ENCODE measurements around the gene NR2F6. TPM values are rescaled to one million over a fixed set of nuclear protein-coding genes. Genes with fewer than 3 reads are reported as not detected.

The NR2F6 gene
- total RNA-seq, 1 experiment from 2014 or later, result 32.8 TPM

GRCh38 chr19:17215127-17215971 lies 30.4 kb downstream of the NR2F6 start, which contains the start of gene USE1:
TSS of gene USE1 (plus strand) at chr19:17215357. CDS start at chr19:17215406, 49 bp downstream.
- Mint-ChIP-seq H3K9me3 (ENCODE audit: unreplicated experiment) (no peaks in the 10 kb centered on the region), H3K4me3 (ENCODE audit: unreplicated experiment) (peak within 1 kb of the TSS; percentile 80), H3K4me1 (ENCODE audit: insufficient read depth, unreplicated experiment) (no peaks in the 10 kb centered on the region), H3K27me3 (ENCODE audit: insufficient read depth, unreplicated experiment) (no peaks in the 10 kb centered on the region), H3K36me3 (ENCODE audit: insufficient read depth, unreplicated experiment) (peaks cover 50% of the 10 kb centered on the region), H3K27ac (ENCODE audit: low read depth, unreplicated experiment) (peak within 1 kb of the TSS; percentile 98)
- TF ChIP-seq, protein P1, sequence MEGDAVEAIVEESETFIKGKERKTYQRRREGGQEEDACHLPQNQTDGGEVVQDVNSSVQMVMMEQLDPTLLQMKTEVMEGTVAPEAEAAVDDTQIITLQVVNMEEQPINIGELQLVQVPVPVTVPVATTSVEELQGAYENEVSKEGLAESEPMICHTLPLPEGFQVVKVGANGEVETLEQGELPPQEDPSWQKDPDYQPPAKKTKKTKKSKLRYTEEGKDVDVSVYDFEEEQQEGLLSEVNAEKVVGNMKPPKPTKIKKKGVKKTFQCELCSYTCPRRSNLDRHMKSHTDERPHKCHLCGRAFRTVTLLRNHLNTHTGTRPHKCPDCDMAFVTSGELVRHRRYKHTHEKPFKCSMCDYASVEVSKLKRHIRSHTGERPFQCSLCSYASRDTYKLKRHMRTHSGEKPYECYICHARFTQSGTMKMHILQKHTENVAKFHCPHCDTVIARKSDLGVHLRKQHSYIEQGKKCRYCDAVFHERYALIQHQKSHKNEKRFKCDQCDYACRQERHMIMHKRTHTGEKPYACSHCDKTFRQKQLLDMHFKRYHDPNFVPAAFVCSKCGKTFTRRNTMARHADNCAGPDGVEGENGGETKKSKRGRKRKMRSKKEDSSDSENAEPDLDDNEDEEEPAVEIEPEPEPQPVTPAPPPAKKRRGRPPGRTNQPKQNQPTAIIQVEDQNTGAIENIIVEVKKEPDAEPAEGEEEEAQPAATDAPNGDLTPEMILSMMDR (IDR thresholded peaks at IDR 0.05; ENCODE audit: unreplicated experiment), result no peak
- intact Hi-C loops (cut with micrococcal nuclease), result no loop called here
- peak; percentile 95 for DNase-seq (ENCODE audit: unreplicated experiment)
- ChIA-PET CTCF (interaction anchor here (0.5 to 1.1 kb wide), 7 partner anchors 11 to 1107 kb away, joined by 3 to 4 read pairs (median 3); partner anchors contain the start of genes HAUS8, MYO9B and OCEL1), POLR2A (interaction anchor here (0.6 to 2.7 kb wide), 20 partner anchors 8 to 1835 kb away, joined by 3 to 36 read pairs (median 4); partner anchors contain the start of genes AKAP8, BABAM1, DDA1 and MRPL34)
- no TSS peak for BruUV-seq (replicated peaks)

DNA sequence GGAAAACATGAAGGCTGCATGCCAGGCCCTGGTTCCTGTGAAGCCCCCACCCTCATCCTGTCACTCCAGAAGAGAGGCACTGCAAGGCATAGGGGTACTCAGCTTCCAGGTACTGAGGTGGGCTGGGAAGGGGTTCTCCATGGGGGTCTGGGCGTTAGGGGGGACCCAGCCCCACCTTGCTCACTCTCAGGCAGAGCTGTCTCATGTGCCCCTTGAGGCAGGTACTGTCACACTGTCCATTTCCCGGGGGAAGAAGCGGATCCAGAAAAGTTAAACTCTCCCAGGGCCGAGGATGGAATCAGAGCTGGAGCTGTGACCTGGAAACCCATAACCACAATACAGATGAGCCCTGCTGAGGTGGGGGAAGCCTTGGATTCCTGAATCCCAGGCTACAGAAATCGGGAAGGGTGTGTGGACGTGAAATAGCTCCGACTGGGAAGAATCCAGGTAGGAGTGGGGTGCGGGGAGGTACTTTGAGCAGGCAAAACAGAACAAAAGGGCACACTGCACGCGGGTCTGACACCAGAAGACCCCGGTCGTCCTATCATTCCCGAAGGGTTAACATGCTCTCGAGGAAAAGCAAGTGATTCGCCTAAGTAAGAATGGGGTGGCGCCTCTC lies 31.1 kb downstream of the NR2F6 start:
- ChIA-PET POLR2A (interaction anchor here (0.5 to 2.7 kb wide), 16 partner anchors 11 to 1835 kb away, joined by 3 to 36 read pairs (median 4); partner anchors contain the start of genes AKAP8, BABAM1, DDA1 and MYO9B), CTCF (interaction anchor here (0.5 to 1.1 kb wide), 5 partner anchors 12 to 163 kb away, joined by 3 to 4 read pairs (median 3); partner anchors contain the start of gene OCEL1)
- Mint-ChIP-seq H3K36me3 (ENCODE audit: insufficient read depth, unreplicated experiment) (peaks cover 47% of the 10 kb centered on the region), H3K9me3 (ENCODE audit: unreplicated experiment) (no peaks in the 10 kb centered on the region), H3K4me3 (ENCODE audit: unreplicated experiment) (peak overlapping the region; percentile 80), H3K27me3 (ENCODE audit: insufficient read depth, unreplicated experiment) (no peaks in the 10 kb centered on the region), H3K4me1 (ENCODE audit: insufficient read depth, unreplicated experiment) (no peaks in the 10 kb centered on the region), H3K27ac (ENCODE audit: low read depth, unreplicated experiment) (peak overlapping the region; percentile 98)
- TSS peak; percentile 91 for BruUV-seq (replicated peaks)
- intact Hi-C loops (cut with micrococcal nuclease), result no loop called here
- TF ChIP-seq, protein P1 (IDR thresholded peaks at IDR 0.05; ENCODE audit: unreplicated experiment), result no peak
- no peak for DNase-seq (ENCODE audit: unreplicated experiment)

DNA sequence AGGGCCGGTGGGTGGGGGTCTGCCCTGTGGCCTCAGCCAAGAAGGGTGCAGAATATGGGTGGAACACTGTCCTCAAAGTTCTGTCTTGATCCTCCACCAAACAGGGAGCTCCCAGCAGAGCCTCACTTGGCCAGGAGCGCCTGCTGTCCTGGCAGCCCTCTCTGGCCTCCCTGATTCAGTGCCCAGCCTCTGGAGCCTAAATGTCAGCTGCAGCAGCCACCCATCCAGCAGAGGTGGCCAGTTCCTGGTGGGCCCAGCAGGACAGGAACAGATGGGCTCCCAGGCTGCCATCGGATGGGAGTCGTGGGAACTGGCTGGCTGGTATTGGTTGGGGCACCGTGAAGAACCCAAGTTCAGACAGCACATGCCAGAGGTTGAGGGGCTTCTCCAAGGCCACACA lies 32.4 kb downstream of the NR2F6 start:
- peaks cover 4% of the 10 kb centered on the region for H3K4me1 Mint-ChIP-seq (ENCODE audit: insufficient read depth, unreplicated experiment)
- H3K27ac Mint-ChIP-seq (ENCODE audit: low read depth, unreplicated experiment), result no peak overlapping the region
- TF ChIP-seq, protein P1 (IDR thresholded peaks at IDR 0.05; ENCODE audit: unreplicated experiment), result no peak
- ChIA-PET CTCF (no interaction called here), POLR2A (interaction anchor here (0.6 kb wide), 1 partner anchor 105 kb away, joined by 3 read pairs; no protein-coding TSS in a partner anchor)
- DNase-seq (ENCODE audit: unreplicated experiment), result no peak
- peaks cover 45% of the 10 kb centered on the region for H3K36me3 Mint-ChIP-seq (ENCODE audit: insufficient read depth, unreplicated experiment)
- H3K4me3 Mint-ChIP-seq (ENCODE audit: unreplicated experiment), result no peak overlapping the region
- no peaks in the 10 kb centered on the region for H3K27me3 Mint-ChIP-seq (ENCODE audit: insufficient read depth, unreplicated experiment)
- intact Hi-C loops (cut with micrococcal nuclease), result no loop called here
- BruUV-seq (replicated peaks), result no TSS peak
- H3K9me3 Mint-ChIP-seq (ENCODE audit: unreplicated experiment), result no peaks in the 10 kb centered on the region

Data from MCF 10A (cell line).